ENCODE data around the gene TUB.

TUB gene

DNA sequence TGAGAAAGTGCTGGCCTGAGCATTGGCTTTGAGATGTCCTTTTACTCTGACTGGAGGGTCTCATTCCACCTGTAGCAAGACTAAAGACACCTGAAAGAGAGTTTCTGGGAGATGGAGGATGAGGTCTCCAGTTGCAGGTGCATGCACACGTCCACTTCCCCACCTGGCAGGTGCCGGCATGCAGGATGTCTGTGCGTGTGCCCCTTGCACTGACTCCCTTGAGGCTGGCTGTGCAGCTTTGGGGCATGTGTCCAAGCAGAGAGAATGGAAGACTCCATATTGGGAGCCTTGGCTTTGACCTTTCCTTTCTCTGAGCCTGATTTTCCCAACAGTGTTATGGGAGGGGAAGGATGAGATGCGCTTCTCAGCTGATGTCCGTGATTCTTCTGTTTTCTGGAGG is 44.0 kb upstream of the TUB start:
- no peaks in the 10 kb centered on the region for H3K36me3 ChIP-seq (ENCODE audit: control insufficient read depth in 2 of 2, insufficient read depth in 1 of 2, low read length in 2 of 2)
- TF ChIP-seq, protein P1, sequence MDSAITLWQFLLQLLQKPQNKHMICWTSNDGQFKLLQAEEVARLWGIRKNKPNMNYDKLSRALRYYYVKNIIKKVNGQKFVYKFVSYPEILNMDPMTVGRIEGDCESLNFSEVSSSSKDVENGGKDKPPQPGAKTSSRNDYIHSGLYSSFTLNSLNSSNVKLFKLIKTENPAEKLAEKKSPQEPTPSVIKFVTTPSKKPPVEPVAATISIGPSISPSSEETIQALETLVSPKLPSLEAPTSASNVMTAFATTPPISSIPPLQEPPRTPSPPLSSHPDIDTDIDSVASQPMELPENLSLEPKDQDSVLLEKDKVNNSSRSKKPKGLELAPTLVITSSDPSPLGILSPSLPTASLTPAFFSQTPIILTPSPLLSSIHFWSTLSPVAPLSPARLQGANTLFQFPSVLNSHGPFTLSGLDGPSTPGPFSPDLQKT (IDR thresholded peaks at IDR 0.05; ENCODE audit: borderline replicate concordance, low read depth, low read length), result no peak
- TF ChIP-seq EGR2 (tag by site-specific recombination; IDR thresholded peaks at IDR 0.05; ENCODE audit: low read depth) (no peak), ZNF658 (tag by site-specific recombination; IDR thresholded peaks at IDR 0.05) (no peak), YY2 (tag by site-specific recombination; IDR thresholded peaks at IDR 0.05) (no peak), GLIS1 (tag by site-specific recombination; IDR thresholded peaks at IDR 0.05) (no peak)
- no peaks in the 10 kb centered on the region for H3K9me3 ChIP-seq (ENCODE audit: control insufficient read depth, insufficient read depth, low read depth, low read length)
- CTCF ChIA-PET, result interaction anchor here (1.1 to 13.7 kb wide), 4 partner anchors 18 to 57 kb away, joined by 3 to 374 read pairs (median 5); no protein-coding TSS in a partner anchor
- POLR2A ChIA-PET, result no interaction called here
- no peak overlapping the region for H3K27ac ChIP-seq (ENCODE audit: extremely low read depth, low read depth, low read length)
- no peak overlapping the region for H3K4me3 ChIP-seq (ENCODE audit: low read depth, low read length)
- H3K4me1 ChIP-seq (ENCODE audit: control insufficient read depth, insufficient read depth, low read length), result no peaks in the 10 kb centered on the region

DNA sequence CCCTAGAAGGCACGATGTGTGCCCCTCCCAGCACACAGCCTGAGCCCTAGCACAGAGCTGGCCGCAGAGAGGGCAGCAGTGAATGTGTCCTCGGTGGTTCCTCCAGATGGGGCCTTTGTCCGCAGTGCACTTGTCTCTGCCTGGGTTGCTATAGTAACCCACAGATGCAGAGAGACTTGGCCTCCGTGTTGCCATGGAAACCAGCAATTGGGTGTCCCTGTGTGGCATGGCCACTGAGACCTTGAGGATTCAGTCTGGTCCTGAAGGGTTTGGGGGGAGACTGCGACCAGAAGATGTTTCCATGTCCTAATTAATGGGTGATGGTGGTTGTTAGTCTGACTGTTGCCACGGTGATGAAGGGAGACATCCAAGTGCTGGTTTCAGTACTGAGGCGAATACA is 42.6 kb upstream of the TUB start:
- H3K27ac ChIP-seq (ENCODE audit: extremely low read depth, low read depth, low read length), result no peak overlapping the region

More for the DNA sequence above, 42.6 kb upstream of the TUB start:
- ChIA-PET POLR2A (no interaction called here), CTCF (interaction anchor here (1.1 to 13.7 kb wide), 2 partner anchors 40 to 56 kb away, joined by 3 to 374 read pairs; no protein-coding TSS in a partner anchor)
- H3K36me3 ChIP-seq (ENCODE audit: control insufficient read depth in 2 of 2, insufficient read depth in 1 of 2, low read length in 2 of 2), result no peaks in the 10 kb centered on the region
- no peaks in the 10 kb centered on the region for H3K4me1 ChIP-seq (ENCODE audit: control insufficient read depth, insufficient read depth, low read length)
- no peaks in the 10 kb centered on the region for H3K9me3 ChIP-seq (ENCODE audit: control insufficient read depth, insufficient read depth, low read depth, low read length)
- TF ChIP-seq, protein P1 (IDR thresholded peaks at IDR 0.05; ENCODE audit: borderline replicate concordance, low read depth, low read length), result no peak
- TF ChIP-seq ZIC2 (tag by site-specific recombination; IDR thresholded peaks at IDR 0.05) (no peak), ZNF623 (tag by site-specific recombination; IDR thresholded peaks at IDR 0.05) (no peak), KLF9 (tag by site-specific recombination; IDR thresholded peaks at IDR 0.05; ENCODE audit: low read depth) (no peak), ZNF223 (tag by site-specific recombination; IDR thresholded peaks at IDR 0.05) (no peak), ZNF560 (tag by site-specific recombination; IDR thresholded peaks at IDR 0.05; ENCODE audit: borderline replicate concordance) (no peak), ZNF529 (tag by site-specific recombination; IDR thresholded peaks at IDR 0.05; ENCODE audit: insufficient replicate concordance) (no peak), ZNF112 (tag by site-specific recombination; IDR thresholded peaks at IDR 0.05) (no peak), ZNF664 (tag by site-specific recombination; IDR thresholded peaks at IDR 0.05) (no peak), ZFP41 (tag by site-specific recombination; IDR thresholded peaks at IDR 0.05; ENCODE audit: borderline replicate concordance) (no peak), ZNF629 (tag by site-specific recombination; IDR thresholded peaks at IDR 0.05) (no peak), ZNF391 (tag by site-specific recombination; IDR thresholded peaks at IDR 0.05; ENCODE audit: borderline replicate concordance, low read depth) (no peak)
- TF ChIP-seq, protein P2, sequence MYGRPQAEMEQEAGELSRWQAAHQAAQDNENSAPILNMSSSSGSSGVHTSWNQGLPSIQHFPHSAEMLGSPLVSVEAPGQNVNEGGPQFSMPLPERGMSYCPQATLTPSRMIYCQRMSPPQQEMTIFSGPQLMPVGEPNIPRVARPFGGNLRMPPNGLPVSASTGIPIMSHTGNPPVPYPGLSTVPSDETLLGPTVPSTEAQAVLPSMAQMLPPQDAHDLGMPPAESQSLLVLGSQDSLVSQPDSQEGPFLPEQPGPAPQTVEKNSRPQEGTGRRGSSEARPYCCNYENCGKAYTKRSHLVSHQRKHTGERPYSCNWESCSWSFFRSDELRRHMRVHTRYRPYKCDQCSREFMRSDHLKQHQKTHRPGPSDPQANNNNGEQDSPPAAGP (tag by site-specific recombination; IDR thresholded peaks at IDR 0.05), result no peak
- TF ChIP-seq, protein P3, sequence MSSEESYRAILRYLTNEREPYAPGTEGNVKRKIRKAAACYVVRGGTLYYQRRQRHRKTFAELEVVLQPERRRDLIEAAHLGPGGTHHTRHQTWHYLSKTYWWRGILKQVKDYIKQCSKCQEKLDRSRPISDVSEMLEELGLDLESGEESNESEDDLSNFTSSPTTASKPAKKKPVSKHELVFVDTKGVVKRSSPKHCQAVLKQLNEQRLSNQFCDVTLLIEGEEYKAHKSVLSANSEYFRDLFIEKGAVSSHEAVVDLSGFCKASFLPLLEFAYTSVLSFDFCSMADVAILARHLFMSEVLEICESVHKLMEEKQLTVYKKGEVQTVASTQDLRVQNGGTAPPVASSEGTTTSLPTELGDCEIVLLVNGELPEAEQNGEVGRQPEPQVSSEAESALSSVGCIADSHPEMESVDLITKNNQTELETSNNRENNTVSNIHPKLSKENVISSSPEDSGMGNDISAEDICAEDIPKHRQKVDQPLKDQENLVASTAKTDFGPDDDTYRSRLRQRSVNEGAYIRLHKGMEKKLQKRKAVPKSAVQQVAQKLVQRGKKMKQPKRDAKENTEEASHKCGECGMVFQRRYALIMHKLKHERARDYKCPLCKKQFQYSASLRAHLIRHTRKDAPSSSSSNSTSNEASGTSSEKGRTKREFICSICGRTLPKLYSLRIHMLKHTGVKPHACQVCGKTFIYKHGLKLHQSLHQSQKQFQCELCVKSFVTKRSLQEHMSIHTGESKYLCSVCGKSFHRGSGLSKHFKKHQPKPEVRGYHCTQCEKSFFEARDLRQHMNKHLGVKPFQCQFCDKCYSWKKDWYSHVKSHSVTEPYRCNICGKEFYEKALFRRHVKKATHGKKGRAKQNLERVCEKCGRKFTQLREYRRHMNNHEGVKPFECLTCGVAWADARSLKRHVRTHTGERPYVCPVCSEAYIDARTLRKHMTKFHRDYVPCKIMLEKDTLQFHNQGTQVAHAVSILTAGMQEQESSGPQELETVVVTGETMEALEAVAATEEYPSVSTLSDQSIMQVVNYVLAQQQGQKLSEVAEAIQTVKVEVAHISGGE (tag by site-specific recombination; conservative IDR thresholded peaks at IDR 0.05; ENCODE audit: low read depth), result no peak
- TF ChIP-seq, protein P4, sequence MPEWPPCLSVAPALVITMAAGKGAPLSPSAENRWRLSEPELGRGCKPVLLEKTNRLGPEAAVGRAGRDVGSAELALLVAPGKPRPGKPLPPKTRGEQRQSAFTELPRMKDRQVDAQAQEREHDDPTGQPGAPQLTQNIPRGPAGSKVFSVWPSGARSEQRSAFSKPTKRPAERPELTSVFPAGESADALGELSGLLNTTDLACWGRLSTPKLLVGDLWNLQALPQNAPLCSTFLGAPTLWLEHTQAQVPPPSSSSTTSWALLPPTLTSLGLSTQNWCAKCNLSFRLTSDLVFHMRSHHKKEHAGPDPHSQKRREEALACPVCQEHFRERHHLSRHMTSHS (tag by site-specific recombination; IDR thresholded peaks at IDR 0.05), result no peak
- H3K4me3 ChIP-seq (ENCODE audit: low read depth, low read length), result no peak overlapping the region
